ENCODE results near the gene TEC. TPM values are rescaled to one million over a fixed set of nuclear protein-coding genes. Genes with fewer than 3 reads are reported as not detected.

The TEC gene
- total and polyA plus RNA-seq, 2 of the 8 experiments (the other 6 are each of a cell fraction or from before 2014, with no cell fraction given), result 0.73 to 1.8 TPM

DNA sequence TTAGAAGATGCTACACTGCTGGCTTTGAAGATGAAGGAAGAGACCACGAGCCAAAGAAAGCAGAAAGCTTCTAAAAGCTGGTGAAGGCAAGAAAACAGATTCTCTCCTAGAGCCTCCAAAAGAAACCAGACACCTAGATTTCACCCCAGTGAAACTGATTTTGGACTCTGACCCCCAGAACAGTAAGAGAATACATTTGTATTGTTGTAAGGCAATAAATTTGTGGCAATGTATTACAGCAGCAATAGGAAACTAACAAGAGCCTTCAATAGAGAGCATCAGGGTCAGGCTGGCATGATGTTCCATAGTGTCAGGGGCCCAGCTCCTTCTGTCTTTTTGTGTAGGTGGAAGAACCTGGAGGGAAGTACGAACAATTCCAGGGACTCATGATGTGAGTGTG, 6.0 kb upstream of the TEC start (continued):
- no peak for TF ChIP-seq NRF1 (IDR thresholded peaks at IDR 0.05; ENCODE audit: low read depth, low read length)
- no peak for TF ChIP-seq CHD1 (IDR thresholded peaks at IDR 0.05; ENCODE audit: low read depth, low read length)
- no peak for TF ChIP-seq KDM4A (IDR thresholded peaks at IDR 0.05; ENCODE audit: low read depth, low read length, severe bottlenecking)
- TF ChIP-seq, protein P1, sequence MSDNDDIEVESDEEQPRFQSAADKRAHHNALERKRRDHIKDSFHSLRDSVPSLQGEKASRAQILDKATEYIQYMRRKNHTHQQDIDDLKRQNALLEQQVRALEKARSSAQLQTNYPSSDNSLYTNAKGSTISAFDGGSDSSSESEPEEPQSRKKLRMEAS (IDR thresholded peaks at IDR 0.05), result no peak
- no peak for TF ChIP-seq FOSL1 (IDR thresholded peaks at IDR 0.05; ENCODE audit: insufficient read depth, low read depth, low read length)
- no peak for TF ChIP-seq SP2 (IDR thresholded peaks at IDR 0.05; ENCODE audit: low read length)
- TF ChIP-seq TCF12 (IDR thresholded peaks at IDR 0.05; ENCODE audit: low read depth, low read length), result no peak

Data from H1 (cell line).